Calu3 (cell line): Measurements from ENCODE around the gene C10orf95. TPM values are rescaled to one million over a fixed set of nuclear protein-coding genes. Genes with fewer than 3 reads are reported as not detected.

Experiments
- BruUV-seq: library from RNA; stranded (reverse); fragments of 400-500 nt; replicated peaks from 2 replicates; lab custom pipeline; 2021; lab: Mats Ljungman, UMichigan
- CTCF ChIA-PET: fragments of 300-600 bp; sonication (Branson Sonifier 250); formaldehyde crosslinking; loops from one replicate; lab custom pipeline; 2022; ENCODE audit warnings: antibody characterized with exemption; lab: Charles Lee
- DNase-seq: peaks from one replicate; pipeline ENCODE4 v3.0.0; 2022
- H3K27ac Mint-ChIP-seq: one replicate; pipeline ENCODE4 v1.8.0; 2022; ENCODE audit warnings: mixed read lengths; ENCODE audit not compliant: unreplicated experiment
- H3K27me3 Mint-ChIP-seq: one replicate; pipeline ENCODE4 v1.8.0; 2022; ENCODE audit warnings: mixed read lengths; ENCODE audit not compliant: unreplicated experiment
- H3K36me3 Mint-ChIP-seq: one replicate; pipeline ENCODE4 v1.8.0; 2022; ENCODE audit warnings: mild to moderate bottlenecking, moderate library complexity, mixed read lengths; ENCODE audit not compliant: insufficient read depth, unreplicated experiment
- H3K4me1 Mint-ChIP-seq: one replicate; pipeline ENCODE4 v1.8.0; 2022; ENCODE audit warnings: mild to moderate bottlenecking, low read depth, mixed read lengths; ENCODE audit not compliant: unreplicated experiment
- H3K4me3 Mint-ChIP-seq: one replicate; pipeline ENCODE4 v1.8.0; 2022; ENCODE audit warnings: mild to moderate bottlenecking, low read depth, moderate library complexity, mixed read lengths; ENCODE audit not compliant: unreplicated experiment
- H3K9me3 Mint-ChIP-seq: one replicate; pipeline ENCODE4 v1.8.0; 2022; ENCODE audit warnings: low read depth, mixed read lengths; ENCODE audit not compliant: unreplicated experiment
- CTCF ChIP-seq: fragments of 200-600 bp; IDR thresholded peaks from one replicate; pipeline ENCODE4 v1.8.0; 2022; ENCODE audit warnings: antibody characterized with exemption; ENCODE audit not compliant: unreplicated experiment
- intact Hi-C: fragments of 100-400 bp; cut with micrococcal nuclease; formaldehyde crosslinking; loops from one replicate; pipeline ENCODE4 v1.10.0; 2022; ENCODE audit not compliant: unreplicated experiment
- total RNA-seq: library from RNA; stranded (reverse); gene quantifications from 2 replicates; pipeline ENCODE4 v1.2.3, GENCODE V29; 2022

The C10orf95 gene
- total RNA-seq, 1 experiment from 2014 or later = 0.57 TPM

GRCh38 chr10:102423372-102423968, 27.9 kb downstream of the C10orf95 start:
- Mint-ChIP-seq H3K9me3 (no peaks in the 10 kb centered on the region), H3K27ac (no peak overlapping the region), H3K36me3 (peaks cover 48% of the 10 kb centered on the region), H3K4me1 (peaks cover 17% of the 10 kb centered on the region), H3K27me3 (peaks cover 5% of the 10 kb centered on the region), H3K4me3 (no peak overlapping the region)
- intact Hi-C loops = no loop called here
- CTCF ChIA-PET = interaction anchor here (0.7 to 3.1 kb wide), 5 partner anchors 11 to 193 kb away, joined by 4 to 18 read pairs (median 6); partner anchors contain the start of gene NFKB2
- TSS peak; percentile 14 for BruUV-seq
- no peak for DNase-seq
- no peak for TF ChIP-seq CTCF

- Mint-ChIP-seq H3K36me3 (peaks cover 48% of the 10 kb centered on the region), H3K4me1 (peaks cover 16% of the 10 kb centered on the region), H3K27ac (no peak overlapping the region), H3K4me3 (peak overlapping the region; percentile 92), H3K9me3 (no peaks in the 10 kb centered on the region), H3K27me3 (peaks cover 13% of the 10 kb centered on the region)
- peak; percentile 68 for TF ChIP-seq CTCF
- TSS peak; percentile 45 for BruUV-seq
- CTCF ChIA-PET = interaction anchor here (0.6 to 3.1 kb wide), 7 partner anchors 10 to 253 kb away, joined by 3 to 18 read pairs (median 4); partner anchors contain the start of gene NFKB2
- peak; percentile 84 for DNase-seq
- intact Hi-C loops = no loop called here
Observed at GRCh38 chr10:102422545-102423129, 28.7 kb downstream of the C10orf95 start.

GRCh38 chr10:102421757-102422512, 29.4 kb downstream of the C10orf95 start:
- Mint-ChIP-seq H3K27ac (peak overlapping the region; percentile 80), H3K4me1 (peaks cover 9% of the 10 kb centered on the region), H3K36me3 (peaks cover 48% of the 10 kb centered on the region), H3K27me3 (peaks cover 20% of the 10 kb centered on the region), H3K9me3 (no peaks in the 10 kb centered on the region), H3K4me3 (peak overlapping the region; percentile 92)
- TSS peak; percentile 30 for BruUV-seq
- intact Hi-C loops = no loop called here
- TF ChIP-seq CTCF = no peak
- CTCF ChIA-PET = interaction anchor here (0.6 to 3.1 kb wide), 6 partner anchors 19 to 252 kb away, joined by 3 to 18 read pairs (median 6); partner anchors contain the start of gene NFKB2
- peak; percentile 33 for DNase-seq

GRCh38 chr10:102421507-102421756, 29.9 kb downstream of the C10orf95 start:
- Mint-ChIP-seq H3K27me3 (peaks cover 25% of the 10 kb centered on the region), H3K27ac (peak overlapping the region; percentile 80), H3K36me3 (peaks cover 48% of the 10 kb centered on the region), H3K4me1 (peaks cover 4% of the 10 kb centered on the region), H3K4me3 (peak overlapping the region; percentile 92), H3K9me3 (no peaks in the 10 kb centered on the region)
- intact Hi-C loops = no loop called here
- no peak for DNase-seq
- BruUV-seq = no TSS peak
- no peak for TF ChIP-seq CTCF
- CTCF ChIA-PET = interaction anchor here (1.0 to 3.1 kb wide), 6 partner anchors 11 to 191 kb away, joined by 4 to 18 read pairs (median 6); partner anchors contain the start of genes CUEDC2 and NFKB2
